Duodenal mucosa (tissue), 2 donors: ENCODE results near the gene RNF148.

ENCODE experiments used
- H3K27ac ChIP-seq: one replicate; pipeline ENCODE4 v1.7.0; 2013; ENCODE audit warnings: low read depth, low read length
- H3K27me3 ChIP-seq, 2 donors: one replicate each; pipeline ENCODE4 v1.7.0; 2013; ENCODE audit warnings: low read length in 2 of 2, control low read depth in 1 of 2; ENCODE audit not compliant: insufficient read depth in 2 of 2, control insufficient read depth in 1 of 2
- H3K36me3 ChIP-seq, 2 donors: one replicate each; pipeline ENCODE4 v1.7.0; 2013; ENCODE audit warnings: low read length in 2 of 2, control low read depth in 1 of 2; ENCODE audit not compliant: insufficient read depth in 2 of 2, control insufficient read depth in 1 of 2
- H3K4me1 ChIP-seq, 2 donors: one replicate each; pipeline ENCODE4 v1.7.0; 2013; ENCODE audit warnings: low read length in 2 of 2, control low read depth in 1 of 2; ENCODE audit not compliant: insufficient read depth in 2 of 2, control insufficient read depth in 1 of 2
- H3K4me3 ChIP-seq, 2 donors: one replicate each; pipeline ENCODE4 v1.7.0; 2013; ENCODE audit warnings: low read length in 2 of 2, low read depth in 1 of 2
- H3K9ac ChIP-seq, 2 donors: one replicate each; pipeline ENCODE4 v1.7.0; 2013; ENCODE audit warnings: low read length in 2 of 2, low read depth in 1 of 2
- H3K9me3 ChIP-seq, 2 donors: one replicate each; pipeline ENCODE4 v1.7.0; 2013; ENCODE audit warnings: low read length in 2 of 2, control low read depth in 1 of 2; ENCODE audit not compliant: control insufficient read depth in 1 of 2

The RNF148 gene

GRCh38 chr7:122724366-122724765 is 21.6 kb upstream of the RNF148 start:
- no peaks in the 10 kb centered on the region for H3K4me1 ChIP-seq

DNA sequence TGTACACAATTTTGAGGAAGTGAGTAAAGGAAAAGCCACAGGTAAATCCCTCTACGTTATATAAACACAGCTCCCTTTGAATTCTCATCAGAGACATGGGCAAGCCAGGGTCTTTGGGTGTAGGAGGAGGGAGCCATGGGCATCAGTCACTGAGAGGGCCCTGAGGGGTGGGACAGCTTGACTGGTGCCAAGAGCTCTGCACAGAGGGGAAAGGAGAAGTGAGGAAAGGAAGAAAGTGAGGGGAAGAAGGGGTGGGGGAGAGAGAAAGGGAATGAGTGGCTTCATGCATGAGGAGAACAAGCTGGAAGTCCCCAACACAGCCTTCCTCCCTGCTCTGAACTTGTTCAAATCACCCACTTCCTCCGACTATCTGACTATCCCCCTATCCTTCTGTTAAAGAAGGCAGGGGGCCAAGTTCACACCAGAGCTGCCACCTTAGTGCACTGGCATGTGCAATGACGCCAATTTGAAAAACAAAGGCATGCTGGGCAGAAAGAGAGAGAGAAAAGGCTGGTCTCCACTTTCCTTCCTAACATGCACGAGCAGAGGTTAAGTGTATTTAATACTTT is 16.4 kb upstream of the RNF148 start:
- Histone ChIP-seq H3K4me3 (no peak overlapping the region), H3K36me3 (no peaks in the 10 kb centered on the region), H3K27me3 (no peaks in the 10 kb centered on the region), H3K4me1 (no peaks in the 10 kb centered on the region), H3K9me3 (no peaks in the 10 kb centered on the region), H3K9ac (no peak overlapping the region), H3K27ac (no peak overlapping the region)

More at GRCh38 chr7:122724366-122724765, 21.6 kb upstream of the RNF148 start:
- Histone ChIP-seq H3K27me3 (no peaks in the 10 kb centered on the region), H3K9me3 (no peaks in the 10 kb centered on the region), H3K36me3 (no peaks in the 10 kb centered on the region), H3K27ac (no peak overlapping the region), H3K4me3 (no peak overlapping the region), H3K9ac (no peak overlapping the region)

GRCh38 chr7:122717356-122718089 is 14.8 kb upstream of the RNF148 start:
- Histone ChIP-seq H3K4me3 (no peak overlapping the region), H3K27me3 (no peaks in the 10 kb centered on the region), H3K9me3 (no peaks in the 10 kb centered on the region), H3K27ac (no peak overlapping the region), H3K36me3 (no peaks in the 10 kb centered on the region), H3K4me1 (no peaks in the 10 kb centered on the region), H3K9ac (no peak overlapping the region)

- no peak overlapping the region for H3K9ac ChIP-seq
- no peak overlapping the region for H3K27ac ChIP-seq
- H3K4me1 ChIP-seq, result no peaks in the 10 kb centered on the region
- H3K9me3 ChIP-seq, result no peaks in the 10 kb centered on the region
- H3K4me3 ChIP-seq, result no peak overlapping the region
- no peaks in the 10 kb centered on the region for H3K27me3 ChIP-seq
- H3K36me3 ChIP-seq, result no peaks in the 10 kb centered on the region
Observed at GRCh38 chr7:122715183-122715582, 12.5 kb upstream of the RNF148 start.

DNA sequence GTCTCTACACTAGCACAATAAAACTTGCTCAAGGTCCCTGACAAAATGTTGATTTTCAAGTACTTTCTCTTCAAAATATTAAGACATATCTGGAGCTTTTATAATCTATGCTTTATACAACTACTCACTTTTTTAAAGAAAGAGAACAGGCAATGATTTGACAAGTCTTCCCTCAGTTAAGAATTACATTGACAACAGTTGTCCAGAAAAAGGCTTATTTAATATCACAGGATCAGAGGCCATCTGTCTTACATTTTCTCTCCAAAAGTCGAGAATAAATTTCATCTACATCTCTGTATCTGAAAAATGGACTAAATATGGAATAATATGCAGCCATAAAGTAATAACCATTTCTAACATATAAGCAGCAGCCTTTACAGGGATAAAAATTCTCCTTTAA is 8.2 kb upstream of the RNF148 start:
- H3K4me1 ChIP-seq, result no peaks in the 10 kb centered on the region
- no peak overlapping the region for H3K9ac ChIP-seq

DNA sequence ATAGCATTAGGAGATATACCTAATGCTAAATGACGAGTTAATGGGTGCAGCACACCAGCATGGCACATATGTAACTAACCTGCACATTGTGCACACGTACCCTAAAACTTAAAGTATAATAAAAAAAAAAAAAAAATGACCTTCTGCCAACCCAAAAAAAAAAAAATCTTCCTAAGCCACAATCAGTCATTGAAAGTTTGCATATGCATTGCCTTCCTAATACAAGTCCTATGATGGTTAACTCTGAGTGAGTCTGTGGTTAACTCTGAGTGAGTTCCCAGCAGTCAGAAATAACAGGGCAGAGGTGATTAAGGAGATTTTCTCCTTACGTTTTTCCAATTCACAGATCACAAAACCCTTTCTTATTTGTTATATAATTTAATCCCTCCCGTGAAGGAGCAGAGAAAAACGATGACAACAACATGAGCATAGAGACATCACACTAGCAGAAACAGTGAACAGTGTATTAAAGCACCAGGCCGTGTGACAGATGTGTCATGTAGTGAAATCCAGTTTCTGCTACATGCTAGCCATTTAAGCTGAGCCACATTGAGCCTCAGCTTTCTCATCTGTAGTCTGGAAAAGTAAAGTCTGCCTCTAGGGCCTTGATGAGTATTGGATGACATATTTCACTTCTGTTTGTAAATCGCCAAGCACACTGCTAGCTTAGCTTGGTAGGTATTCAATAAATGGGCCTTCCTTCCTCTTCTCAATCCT is 7.4 kb upstream of the RNF148 start:
- no peak overlapping the region for H3K27ac ChIP-seq
- H3K36me3 ChIP-seq, result no peaks in the 10 kb centered on the region
- no peaks in the 10 kb centered on the region for H3K27me3 ChIP-seq
- H3K9ac ChIP-seq, result no peak overlapping the region
- no peak overlapping the region for H3K4me3 ChIP-seq
- H3K4me1 ChIP-seq, result no peaks in the 10 kb centered on the region
- no peaks in the 10 kb centered on the region for H3K9me3 ChIP-seq

More for the DNA sequence above, 8.2 kb upstream of the RNF148 start:
- H3K9me3 ChIP-seq, result no peaks in the 10 kb centered on the region
- H3K27me3 ChIP-seq, result no peaks in the 10 kb centered on the region
- no peaks in the 10 kb centered on the region for H3K36me3 ChIP-seq
- H3K4me3 ChIP-seq, result no peak overlapping the region
- no peak overlapping the region for H3K27ac ChIP-seq

- Histone ChIP-seq H3K27ac (no peak overlapping the region), H3K9me3 (no peaks in the 10 kb centered on the region), H3K36me3 (no peaks in the 10 kb centered on the region), H3K27me3 (no peaks in the 10 kb centered on the region), H3K4me1 (no peaks in the 10 kb centered on the region), H3K9ac (no peak overlapping the region), H3K4me3 (no peak overlapping the region)
Observed at GRCh38 chr7:122706836-122707235, 4.1 kb upstream of the RNF148 start.

DNA sequence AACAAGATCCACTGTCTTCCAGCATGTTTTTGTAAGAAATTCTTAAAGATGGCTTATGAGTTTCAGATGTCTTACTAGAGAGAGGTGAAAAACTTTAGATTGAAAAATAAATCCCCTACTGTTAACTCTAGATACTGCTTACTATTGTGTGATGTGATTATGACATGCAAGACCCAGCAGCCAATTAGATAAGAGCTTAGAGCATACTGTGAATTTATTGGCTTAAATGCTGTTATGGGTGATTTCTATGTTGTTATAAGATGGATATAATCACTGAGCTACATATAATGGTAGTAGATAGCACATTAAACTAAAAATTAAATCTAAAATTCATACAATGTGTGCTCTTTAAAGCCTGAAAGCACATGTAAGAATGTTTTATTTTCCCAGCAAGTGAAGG is 3.7 kb downstream of the RNF148 start, which contains the start of gene RNF133:
Gene RNF133, minus strand, starts transcription at position 101 of the 400 bp plus-strand sequence. CDS start 199 bp downstream, outside the sequence.
- Histone ChIP-seq H3K4me3 (no peak within 1 kb of the TSS), H3K27ac (no peak within 1 kb of the TSS), H3K27me3 (no peaks in the 10 kb centered on the region), H3K4me1 (no peaks in the 10 kb centered on the region), H3K9ac (no peak within 1 kb of the TSS), H3K9me3 (no peaks in the 10 kb centered on the region), H3K36me3 (no peaks in the 10 kb centered on the region)

DNA sequence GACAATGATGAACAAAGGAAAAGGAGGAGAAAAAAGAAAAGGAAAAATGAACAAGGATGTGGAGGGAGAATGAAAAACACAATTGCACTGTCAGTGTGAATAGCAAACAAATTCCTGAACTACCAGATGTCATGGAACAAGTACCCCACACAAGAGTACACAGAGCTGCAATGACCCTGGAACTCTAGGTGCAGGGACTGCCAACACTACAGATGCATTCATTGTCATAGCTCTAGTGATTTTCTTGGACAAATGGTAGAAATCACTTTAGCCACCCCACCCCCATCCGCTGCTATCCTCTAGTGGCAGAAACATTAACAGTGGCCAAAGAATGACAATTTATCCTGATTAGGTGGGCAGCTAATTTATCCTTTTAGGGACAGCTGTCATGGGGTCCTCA is 6.9 kb downstream of the RNF148 start:
- Histone ChIP-seq H3K36me3 (no peaks in the 10 kb centered on the region), H3K27ac (no peak overlapping the region), H3K4me3 (no peak overlapping the region), H3K4me1 (no peaks in the 10 kb centered on the region), H3K9me3 (no peaks in the 10 kb centered on the region), H3K9ac (no peak overlapping the region), H3K27me3 (no peaks in the 10 kb centered on the region)

DNA sequence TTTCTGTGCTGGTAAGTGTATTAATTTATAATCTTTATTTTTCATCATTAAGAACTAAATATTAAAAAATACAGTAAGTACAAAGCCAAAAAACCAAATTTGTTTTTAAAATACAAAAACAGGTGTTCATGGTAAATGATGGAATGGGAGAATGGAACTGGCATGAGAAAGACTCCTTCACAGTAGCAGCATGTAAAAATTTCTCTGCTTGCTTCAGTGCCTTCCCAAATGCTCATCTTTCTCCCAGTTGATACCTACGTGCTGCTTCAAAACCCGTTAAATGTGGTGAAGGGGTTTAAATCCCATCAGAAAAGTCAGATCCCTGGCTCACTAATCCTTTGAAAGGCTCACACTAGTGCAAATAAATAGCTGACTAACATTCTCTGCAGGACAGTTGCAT is 8.0 kb downstream of the RNF148 start:
- H3K27me3 ChIP-seq, result no peaks in the 10 kb centered on the region
- H3K27ac ChIP-seq, result no peak overlapping the region
- H3K9ac ChIP-seq, result no peak overlapping the region
- no peaks in the 10 kb centered on the region for H3K4me1 ChIP-seq
- H3K4me3 ChIP-seq, result no peak overlapping the region
- no peaks in the 10 kb centered on the region for H3K36me3 ChIP-seq
- H3K9me3 ChIP-seq, result no peaks in the 10 kb centered on the region
